ENCODE data around the gene PREB. TPM values are rescaled to one million over a fixed set of nuclear protein-coding genes. Genes with fewer than 3 reads are reported as not detected.

The PREB gene
- total RNA-seq, 1 donor from 2014 or later, result 66.4 TPM

DNA sequence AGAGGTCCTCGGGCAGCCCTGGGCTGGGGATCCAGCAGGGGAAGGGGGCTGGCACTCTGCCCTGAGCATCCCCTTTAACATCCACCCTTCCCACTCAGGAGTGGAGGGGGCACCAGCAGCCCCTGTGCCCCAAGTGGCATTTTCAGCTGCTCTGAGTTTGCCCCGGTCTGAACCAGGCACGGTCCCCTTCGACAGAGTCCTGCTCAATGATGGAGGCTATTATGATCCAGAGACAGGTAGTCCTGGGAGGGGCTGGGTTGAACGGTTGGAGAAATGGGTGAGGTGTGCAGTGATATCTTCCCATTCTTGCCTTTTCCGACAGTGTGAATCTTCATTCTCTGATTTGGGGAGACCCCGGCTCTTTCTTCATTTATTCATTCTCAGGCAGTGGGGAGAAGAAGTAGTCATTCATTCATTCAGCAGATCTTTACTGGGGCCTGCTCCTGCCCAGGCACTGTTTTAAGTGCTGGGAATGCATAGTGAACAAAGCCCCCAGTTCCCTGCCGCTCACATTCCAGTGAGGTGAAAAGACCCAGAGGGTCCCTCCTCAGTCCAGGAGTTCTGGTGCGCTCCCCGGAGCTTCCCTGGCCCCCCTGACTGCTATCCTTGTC, 49.3 kb downstream of the PREB start:
- no peak for DNase-seq (ENCODE audit: extremely low read depth, low read depth, low spot score)

DNA sequence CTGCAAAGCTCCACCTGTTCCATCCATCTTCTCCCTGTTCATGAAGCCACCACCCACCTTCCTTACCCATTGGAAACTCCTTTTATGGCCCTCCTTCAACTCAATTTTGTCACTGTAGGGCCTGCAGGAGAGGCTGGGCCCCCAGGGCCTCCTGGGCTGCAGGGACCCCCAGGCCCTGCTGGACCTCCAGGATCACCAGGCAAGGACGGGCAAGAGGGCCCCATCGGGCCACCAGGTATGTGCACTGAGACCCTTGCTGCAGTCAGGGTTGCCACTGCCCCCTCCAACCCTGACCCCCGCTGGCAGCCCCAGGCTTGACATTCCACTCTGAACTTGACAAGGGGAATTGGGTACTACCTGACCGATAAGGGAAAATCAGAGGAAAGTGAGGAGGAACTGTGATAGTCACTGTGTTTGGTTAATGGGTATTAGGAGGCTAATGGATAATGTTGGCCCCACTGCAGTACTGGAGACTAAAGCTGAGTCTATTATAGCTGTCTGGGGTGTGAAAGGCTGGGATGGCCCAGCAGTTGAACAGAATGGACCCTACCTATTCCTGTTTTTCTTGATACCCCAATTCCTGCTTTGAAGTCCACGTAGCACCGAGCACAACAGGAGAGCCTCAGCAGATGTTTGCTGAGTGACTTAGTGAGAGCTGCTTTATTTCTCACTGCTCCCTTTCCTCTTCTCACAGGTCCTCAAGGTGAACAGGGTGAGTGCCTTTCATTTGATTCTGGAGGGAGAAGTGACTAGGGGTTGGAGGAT, 50.0 kb downstream of the PREB start:
- no peak for DNase-seq (ENCODE audit: extremely low read depth, low read depth, low spot score)

DNA sequence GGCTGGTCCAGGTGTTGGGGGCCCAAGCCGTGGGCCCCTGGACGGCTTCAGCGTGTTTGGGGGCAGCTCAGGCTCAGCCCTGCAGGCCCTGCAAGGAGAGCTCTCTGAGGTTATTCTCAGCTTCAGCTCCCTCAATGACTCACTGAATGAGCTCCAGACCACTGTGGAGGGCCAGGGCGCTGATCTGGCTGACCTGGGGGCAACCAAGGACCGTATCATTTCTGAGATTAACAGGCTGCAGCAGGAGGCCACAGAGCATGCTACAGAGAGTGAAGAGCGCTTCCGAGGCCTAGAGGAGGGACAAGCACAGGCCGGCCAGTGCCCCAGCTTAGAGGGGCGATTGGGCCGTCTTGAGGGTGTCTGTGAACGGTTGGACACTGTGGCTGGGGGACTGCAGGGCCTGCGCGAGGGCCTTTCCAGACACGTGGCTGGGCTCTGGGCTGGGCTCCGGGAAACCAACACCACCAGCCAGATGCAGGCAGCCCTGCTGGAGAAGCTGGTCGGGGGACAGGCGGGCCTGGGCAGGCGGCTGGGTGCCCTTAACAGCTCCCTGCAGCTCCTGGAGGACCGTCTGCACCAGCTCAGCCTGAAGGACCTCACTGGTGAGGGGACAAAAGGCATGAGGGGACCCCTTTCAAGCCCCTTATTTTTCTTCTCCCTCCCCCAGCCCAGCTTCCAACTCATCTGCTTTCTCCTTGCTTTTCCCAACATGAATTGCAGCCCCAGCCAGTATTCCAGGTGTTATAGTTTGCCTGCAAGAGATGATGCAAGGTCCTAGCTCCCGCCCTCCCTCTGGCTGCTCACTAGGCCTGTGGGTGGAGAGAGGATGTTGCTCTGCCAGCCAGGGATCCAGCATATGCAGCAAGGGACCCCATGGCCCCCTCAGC, 50.8 kb downstream of the PREB start:
- DNase-seq (ENCODE audit: extremely low read depth, low read depth, low spot score), result no peak

DNA sequence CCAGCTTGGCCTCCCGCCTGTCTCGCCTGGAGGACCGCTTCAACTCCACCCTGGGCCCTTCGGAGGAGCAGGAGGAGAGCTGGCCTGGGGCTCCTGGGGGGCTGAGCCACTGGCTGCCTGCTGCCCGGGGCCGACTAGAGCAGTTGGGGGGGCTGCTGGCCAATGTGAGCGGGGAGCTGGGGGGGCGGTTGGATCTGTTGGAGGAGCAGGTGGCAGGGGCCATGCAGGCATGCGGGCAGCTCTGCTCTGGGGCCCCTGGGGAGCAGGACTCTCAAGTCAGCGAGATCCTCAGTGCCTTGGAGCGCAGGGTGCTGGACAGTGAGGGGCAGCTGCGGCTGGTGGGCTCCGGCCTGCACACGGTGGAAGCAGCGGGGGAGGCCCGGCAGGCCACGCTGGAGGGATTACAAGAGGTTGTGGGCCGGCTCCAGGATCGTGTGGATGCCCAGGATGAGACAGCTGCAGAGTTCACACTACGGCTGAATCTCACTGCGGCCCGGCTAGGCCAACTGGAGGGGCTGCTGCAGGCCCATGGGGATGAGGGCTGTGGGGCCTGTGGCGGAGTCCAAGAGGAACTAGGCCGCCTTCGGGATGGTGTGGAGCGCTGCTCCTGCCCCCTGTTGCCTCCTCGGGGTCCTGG, 51.5 kb downstream of the PREB start:
- DNase-seq (ENCODE audit: extremely low read depth, low read depth, low spot score), result no peak

DNA sequence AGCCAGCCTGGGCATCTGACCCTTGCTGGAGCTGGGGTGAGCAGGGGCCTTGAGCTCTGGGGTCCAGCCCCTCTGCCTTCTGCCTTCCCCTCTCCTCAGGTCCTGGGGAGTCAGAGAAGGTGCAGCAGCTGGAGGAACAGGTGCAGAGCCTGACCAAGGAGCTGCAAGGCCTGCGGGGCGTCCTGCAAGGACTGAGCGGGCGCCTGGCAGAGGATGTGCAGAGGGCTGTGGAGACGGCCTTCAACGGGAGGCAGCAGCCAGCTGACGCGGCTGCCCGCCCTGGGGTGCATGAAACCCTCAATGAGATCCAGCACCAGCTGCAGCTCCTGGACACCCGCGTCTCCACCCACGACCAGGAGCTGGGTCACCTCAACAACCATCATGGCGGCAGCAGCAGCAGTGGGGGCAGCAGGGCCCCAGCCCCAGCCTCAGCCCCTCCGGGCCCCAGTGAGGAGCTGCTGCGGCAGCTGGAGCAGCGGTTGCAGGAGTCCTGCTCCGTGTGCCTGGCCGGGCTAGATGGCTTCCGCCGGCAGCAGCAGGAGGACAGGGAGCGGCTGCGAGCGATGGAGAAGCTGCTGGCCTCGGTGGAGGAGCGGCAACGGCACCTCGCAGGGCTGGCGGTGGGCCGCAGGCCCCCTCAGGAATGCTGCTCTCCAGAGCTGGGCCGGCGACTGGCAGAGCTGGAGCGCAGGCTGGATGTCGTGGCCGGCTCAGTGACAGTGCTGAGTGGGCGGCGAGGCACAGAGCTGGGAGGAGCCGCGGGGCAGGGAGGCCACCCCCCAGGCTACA, 52.3 kb downstream of the PREB start:
- no peak for DNase-seq (ENCODE audit: extremely low read depth, low read depth, low spot score)

Other genes starting within 250 kb of the PREB start
- gene MAPRE3, start 164.0 kb downstream of the PREB start, total RNA-seq, result 5.4 and 7.4 TPM in 2 replicates
- 38.6 and 67.7 TPM in 2 replicates for gene TMEM214, start 101.7 kb downstream of the PREB start, total RNA-seq
- gene AGBL5, start 83.0 kb downstream of the PREB start, total RNA-seq, result 14.8 and 15.0 TPM in 2 replicates
- gene OST4, start 63.0 kb downstream of the PREB start, total RNA-seq, result 346 and 478 TPM in 2 replicates
- 3.5 and 7.3 TPM in 2 replicates for gene EMILIN1, start 56.0 kb downstream of the PREB start, total RNA-seq
- gene KHK, start 47.9 kb downstream of the PREB start, total RNA-seq, result 0.58 and 3.1 TPM in 2 replicates
- gene CGREF1, start 15.5 kb downstream of the PREB start, total RNA-seq, result 0.87 and 3.4 TPM in 2 replicates
- not detected in 2 replicates for gene ABHD1, start 10.8 kb downstream of the PREB start, total RNA-seq
- gene PRR30, start 4.8 kb upstream of the PREB start, total RNA-seq, result not detected in 2 replicates
- gene TCF23, start 14.4 kb upstream of the PREB start, total RNA-seq, result not detected in 2 replicates
- gene ATRAID, start 77.4 kb upstream of the PREB start, total RNA-seq, result 106 and 748 TPM in 2 replicates
- gene SLC5A6, start 77.6 kb upstream of the PREB start, total RNA-seq, result 19.0 and 24.6 TPM in 2 replicates
- 41.1 and 56.5 TPM in 2 replicates for gene CAD, start 82.7 kb upstream of the PREB start, total RNA-seq
- gene SLC30A3, start 128.4 kb upstream of the PREB start, total RNA-seq, result 5.9 and 6.5 TPM in 2 replicates
- gene DNAJC5G, start 140.8 kb upstream of the PREB start, total RNA-seq, result 0.47 TPM in 1 of 2 replicates, not detected in the other
- gene TRIM54, start 147.8 kb upstream of the PREB start, total RNA-seq, result 0.12 TPM in 1 of 2 replicates, not detected in the other
- gene UCN, start 173.8 kb upstream of the PREB start, total RNA-seq, result 1.4 TPM in 1 of 2 replicates, not detected in the other
- 103 and 117 TPM in 2 replicates for gene MPV17, start 188.5 kb upstream of the PREB start, total RNA-seq
- 41.4 and 43.8 TPM in 2 replicates for gene GTF3C2, start 222.1 kb upstream of the PREB start, total RNA-seq
- 44.4 and 53.2 TPM in 2 replicates for gene EIF2B4, start 235.7 kb upstream of the PREB start, total RNA-seq
- gene SNX17, start 236.0 kb upstream of the PREB start, total RNA-seq, result 86.8 and 108 TPM in 2 replicates
- 10.0 and 10.7 TPM in 2 replicates for gene ZNF513, start 246.1 kb upstream of the PREB start, total RNA-seq